HPDE6-E6E7 (cell line): Measurements from ENCODE around the gene MAPKAPK3.
"Not testable (repeated sequence)": the region's sequence is repeated elsewhere in the genome, so short reads cannot be mapped to it uniquely, and the experiment has no call there.

Source experiments
- DNase-seq: peaks from one replicate; pipeline ENCODE4 v3.0.0; 2011; ENCODE audit warnings: missing footprints; ENCODE audit errors: extremely low spot score

Gene MAPKAPK3

GRCh38 chr3:50687916-50688315, 71.0 kb downstream of the MAPKAPK3 start:
- DNase-seq, result no peak

GRCh38 chr3:50688602-50689001, 71.7 kb downstream of the MAPKAPK3 start:
- not testable (repeated sequence) for DNase-seq

GRCh38 chr3:50689558-50689957, 72.6 kb downstream of the MAPKAPK3 start:
- no peak for DNase-seq

GRCh38 chr3:50695031-50695430, 78.1 kb downstream of the MAPKAPK3 start:
- DNase-seq, result no peak

- no peak for DNase-seq
Observed at GRCh38 chr3:50696276-50696675, 79.3 kb downstream of the MAPKAPK3 start.

GRCh38 chr3:50698269-50698668, 81.3 kb downstream of the MAPKAPK3 start:
- no peak for DNase-seq
